ENCODE measurements around the gene TPTE2.
"Not testable (repeated sequence)": the region's sequence is repeated elsewhere in the genome, so short reads cannot be mapped to it uniquely, and the experiment has no call there.

TPTE2 gene

DNA sequence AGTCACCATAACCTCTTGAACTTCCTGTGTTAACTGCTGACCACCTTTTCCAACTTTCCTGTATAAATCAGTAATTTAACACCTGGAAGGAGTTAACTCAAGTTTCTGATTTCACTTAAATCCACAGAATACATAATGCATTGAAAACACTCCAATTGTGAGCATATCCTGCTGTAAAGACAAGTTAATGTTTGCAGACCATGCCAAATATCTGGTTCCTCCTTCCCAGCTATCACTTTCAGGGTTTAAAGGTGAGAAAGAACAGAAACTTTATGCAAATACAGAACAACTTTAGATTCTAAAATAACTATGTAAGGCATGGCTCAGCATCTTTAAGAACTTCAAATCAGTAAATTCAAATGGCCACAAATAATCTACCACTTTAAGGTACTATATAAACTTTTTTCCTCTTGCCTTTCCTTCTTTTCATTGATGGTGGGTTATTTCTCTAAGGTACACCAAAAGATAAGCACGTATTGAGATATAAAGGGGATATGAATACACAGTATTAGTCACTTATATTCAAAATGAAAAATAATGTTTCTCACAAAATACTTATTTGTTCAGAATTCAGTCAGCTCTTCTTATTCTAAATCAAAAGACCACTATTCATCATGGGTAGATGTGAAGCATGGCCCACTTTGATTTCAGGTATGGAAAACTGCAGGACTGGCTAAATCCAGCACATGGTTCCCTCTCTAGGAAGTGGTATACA is 6.6 kb upstream of the TPTE2 start:
- no peak for DNase-seq (ENCODE audit: low read depth in 2 of 2)

DNA sequence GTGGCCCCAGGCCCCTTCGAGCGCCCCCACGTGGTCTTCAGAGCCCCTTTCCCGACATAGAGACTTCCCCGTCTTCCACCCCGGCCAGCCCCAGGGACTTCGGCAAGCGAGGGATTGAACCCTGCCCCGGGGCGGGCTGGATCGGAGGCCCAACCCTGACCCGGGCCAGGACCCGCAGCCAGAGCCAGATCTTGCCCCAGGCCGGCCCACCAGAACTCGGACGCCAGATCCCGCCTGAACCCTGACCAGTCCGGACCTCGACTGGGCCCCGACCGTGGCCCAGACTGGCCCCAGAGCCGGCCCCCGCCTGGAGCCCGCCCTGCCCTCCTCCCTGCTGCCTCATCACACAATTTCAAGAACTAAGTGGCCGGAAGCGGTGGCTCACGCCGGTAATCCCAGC is 253 bp upstream of the TPTE2 start:
- no peak for DNase-seq (ENCODE audit: low read depth in 2 of 2)

DNA sequence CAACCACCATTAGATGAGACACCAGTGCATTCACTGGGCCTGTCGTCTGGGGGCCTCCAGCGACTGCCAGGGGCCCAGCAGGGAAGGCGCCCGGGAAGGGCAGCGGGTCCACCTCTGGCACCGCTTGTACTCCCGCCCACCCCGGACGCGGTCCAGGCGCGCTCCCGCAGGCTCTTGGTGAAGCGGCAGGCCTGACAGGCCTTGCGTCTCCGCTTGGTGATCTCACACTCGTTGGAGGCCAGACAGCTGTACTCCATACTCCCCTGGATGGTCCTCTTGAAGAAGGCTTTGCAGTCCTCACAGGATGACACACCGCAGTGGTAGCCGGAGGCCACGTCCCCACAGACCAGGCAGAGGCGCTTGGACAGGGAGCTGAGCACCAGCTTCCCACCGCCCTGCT is 660 bp downstream of the TPTE2 start:
- not testable (repeated sequence) for DNase-seq (ENCODE audit: low read depth in 2 of 2)

DNA sequence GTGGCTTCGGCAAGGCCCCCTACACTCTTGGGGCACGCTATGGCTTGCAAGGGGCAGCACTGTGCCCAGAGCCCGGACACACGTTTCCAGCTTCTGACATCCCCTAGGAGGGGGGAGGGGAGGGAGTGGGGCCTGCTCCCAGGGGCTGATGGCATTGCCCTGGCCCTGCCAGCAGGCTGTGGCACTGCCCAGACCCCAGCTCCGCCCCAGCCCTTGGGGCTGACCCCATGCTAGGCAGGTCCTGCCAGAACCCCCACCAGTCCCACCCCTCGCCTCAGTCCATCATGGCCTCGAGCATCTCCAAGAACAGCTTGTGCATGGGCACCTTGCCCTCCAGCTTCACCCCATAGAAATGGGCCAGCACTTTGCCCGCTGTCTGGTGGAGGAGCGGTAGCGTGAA is 1.6 kb downstream of the TPTE2 start:
- not testable (repeated sequence) for DNase-seq (ENCODE audit: low read depth in 2 of 2)

DNA sequence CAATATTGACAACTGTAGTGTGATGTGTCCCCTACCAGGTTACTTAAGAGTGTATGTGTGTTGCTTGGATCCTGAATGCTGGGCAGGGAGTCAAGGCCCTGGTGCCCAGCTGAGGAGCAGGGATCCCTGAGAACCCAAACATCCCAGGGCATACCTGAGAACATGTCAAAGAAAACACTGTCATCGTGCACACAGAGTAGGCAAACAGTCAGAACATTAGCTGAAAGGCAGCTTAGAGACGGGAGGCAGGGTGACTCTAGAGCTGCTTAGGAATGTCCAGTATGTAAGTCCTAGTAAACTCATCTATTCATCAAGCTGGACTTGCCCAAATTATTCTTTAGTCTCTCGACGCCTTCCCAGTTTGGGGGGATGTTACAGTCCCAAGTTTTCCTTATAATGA is 4.0 kb downstream of the TPTE2 start:
- not testable (repeated sequence) for DNase-seq (ENCODE audit: low read depth in 2 of 2)

DNA sequence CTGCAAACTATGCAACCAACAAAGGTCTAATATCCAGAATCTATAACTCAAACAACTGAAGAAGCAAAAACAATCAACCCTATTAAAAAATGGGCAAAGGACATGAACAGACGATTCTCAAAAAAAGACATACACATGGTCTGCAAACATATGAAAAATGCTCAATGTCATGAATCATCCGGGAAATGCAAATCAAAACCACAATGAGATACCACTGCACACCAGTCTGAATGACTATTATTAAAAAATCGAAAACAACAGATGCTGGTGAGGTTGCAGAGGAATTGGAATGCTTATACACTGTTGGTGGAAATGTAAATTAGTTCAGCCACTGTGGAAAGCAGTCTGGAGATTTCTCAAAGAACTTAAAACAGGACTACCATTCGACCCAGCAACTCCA is 12.1 kb downstream of the TPTE2 start:
- DNase-seq (ENCODE audit: low read depth in 2 of 2), result not testable (repeated sequence)

DNA sequence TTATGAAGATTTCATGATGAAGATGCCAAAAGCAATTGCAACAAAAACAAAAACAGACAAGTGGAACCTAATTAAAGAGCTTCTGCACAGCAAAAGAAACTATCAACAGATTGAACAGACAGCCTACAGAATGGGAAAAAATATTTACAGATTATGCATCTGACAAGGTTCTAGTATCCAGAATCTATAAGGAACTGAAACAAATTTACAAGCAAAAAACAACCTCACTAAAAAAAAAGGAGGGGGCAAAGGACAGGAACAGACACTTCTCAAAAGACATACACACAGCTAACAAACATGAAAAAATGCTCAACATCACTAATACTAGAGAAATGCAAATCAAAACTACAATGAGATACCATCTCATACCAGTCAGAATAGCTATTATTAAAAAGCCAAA is 35.7 kb downstream of the TPTE2 start:
- DNase-seq (ENCODE audit: low read depth in 2 of 2), result not testable (repeated sequence)

DNA sequence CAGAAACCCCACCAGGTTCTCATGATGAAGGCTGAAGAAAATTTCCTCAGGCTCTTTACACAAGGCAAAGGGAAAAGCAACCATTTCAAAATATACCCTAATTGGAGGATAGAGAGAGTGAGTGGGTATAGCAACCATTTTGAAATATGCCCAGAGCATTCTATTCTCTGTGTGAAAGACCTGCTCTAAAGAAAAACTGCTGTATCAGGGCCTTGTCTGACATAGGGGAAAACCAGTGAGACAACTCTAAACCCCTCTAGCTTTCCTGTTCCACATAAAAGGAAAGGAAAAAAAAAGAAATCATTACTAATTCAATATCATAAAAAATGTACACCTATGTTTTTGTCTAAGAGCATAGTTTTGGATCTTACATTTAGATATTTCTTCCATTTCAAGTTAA is 42.3 kb downstream of the TPTE2 start:
- DNase-seq (ENCODE audit: low read depth in 2 of 2), result no peak

DNA sequence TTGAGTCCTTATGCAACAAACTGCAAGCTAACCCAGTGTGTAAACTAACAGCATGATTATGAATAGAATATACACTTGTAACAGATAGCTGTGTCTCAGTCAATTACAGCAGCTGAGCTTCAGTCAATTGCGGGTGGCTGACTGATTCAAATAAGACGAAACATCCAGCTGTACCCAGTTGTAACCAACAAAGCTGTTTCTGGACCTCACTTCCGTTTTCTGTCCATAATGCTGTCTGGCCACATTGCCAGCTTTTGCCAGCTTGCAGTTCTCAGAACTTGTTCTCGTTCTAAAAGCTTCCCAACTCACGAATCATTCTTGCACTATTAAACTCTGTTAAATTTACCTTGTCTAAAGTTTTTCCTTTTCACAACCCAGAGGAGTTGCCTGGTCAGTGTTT is 53.7 kb downstream of the TPTE2 start:
- DNase-seq (ENCODE audit: low read depth in 2 of 2), result not testable (repeated sequence)

DNA sequence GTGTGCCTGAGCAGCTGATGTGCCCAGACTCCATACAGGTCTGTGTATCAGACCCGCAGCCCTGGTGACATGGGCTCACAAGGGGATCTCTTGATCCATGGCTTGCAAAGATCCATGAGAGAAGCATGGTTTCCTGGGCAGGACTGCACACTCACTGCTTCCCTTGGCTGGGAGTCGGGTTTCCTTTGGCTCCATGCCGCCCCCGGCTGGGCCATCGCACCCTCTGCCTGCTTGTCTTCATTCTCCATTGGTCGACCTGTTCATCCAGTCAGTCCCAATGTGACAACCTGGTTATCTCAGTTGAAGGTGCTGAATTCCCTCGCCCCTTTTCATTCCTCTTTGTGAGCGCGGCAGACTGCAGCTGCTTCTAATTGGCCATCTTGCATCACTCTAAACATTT is 101.2 kb downstream of the TPTE2 start:
- DNase-seq (ENCODE audit: low read depth in 2 of 2), result not testable (repeated sequence)

DNA sequence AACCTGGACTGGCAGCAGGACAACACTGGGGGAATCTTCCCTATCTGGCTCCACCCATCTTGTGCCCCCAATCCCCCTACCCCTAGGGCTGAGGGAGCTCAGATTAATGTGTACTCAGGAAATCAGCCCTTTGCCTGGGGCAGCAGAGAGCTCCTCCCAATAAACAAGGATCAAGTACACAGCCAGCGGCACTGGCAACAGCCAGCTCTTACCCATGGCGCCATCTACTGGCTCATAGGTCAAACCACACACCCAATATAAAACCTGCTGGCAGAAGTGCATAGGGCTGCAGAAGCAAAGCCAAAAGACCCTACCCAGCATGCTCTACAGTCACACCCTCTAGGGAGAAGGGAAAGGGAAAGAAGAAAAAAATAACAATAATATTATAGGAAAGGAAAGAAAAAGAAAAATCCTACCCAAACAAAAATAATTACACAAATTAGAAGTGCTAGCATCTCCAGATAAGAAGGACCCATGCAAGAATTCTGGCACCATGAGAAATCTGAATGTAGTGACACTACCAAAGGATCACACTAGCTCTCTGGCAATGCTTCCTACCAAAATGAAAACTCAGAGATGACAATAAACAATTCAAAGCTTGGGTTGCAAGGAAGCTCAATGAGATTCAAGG is 122.2 kb downstream of the TPTE2 start:
- not testable (repeated sequence) for DNase-seq (ENCODE audit: low read depth in 2 of 2)

DNA sequence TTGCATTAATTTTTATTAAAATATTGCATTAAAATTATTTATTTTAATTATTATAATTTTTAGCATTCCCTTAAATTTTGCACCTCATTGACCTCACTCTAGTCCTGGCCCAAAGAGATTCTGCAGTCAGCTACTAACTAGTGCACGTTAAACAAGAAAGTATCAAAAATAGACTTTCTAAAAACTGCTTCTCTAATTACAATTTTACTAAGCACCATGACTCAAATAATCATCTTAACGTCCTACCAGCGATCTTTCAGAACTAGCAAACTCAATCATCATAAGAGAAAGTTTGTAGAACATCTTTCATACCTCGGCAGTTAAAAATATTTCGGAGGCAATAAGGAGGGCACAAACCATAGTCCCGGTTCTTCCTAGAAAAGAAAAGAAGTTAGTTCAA is 123.6 kb downstream of the TPTE2 start:
- DNase-seq (ENCODE audit: low read depth in 2 of 2), result not testable (repeated sequence)

DNA sequence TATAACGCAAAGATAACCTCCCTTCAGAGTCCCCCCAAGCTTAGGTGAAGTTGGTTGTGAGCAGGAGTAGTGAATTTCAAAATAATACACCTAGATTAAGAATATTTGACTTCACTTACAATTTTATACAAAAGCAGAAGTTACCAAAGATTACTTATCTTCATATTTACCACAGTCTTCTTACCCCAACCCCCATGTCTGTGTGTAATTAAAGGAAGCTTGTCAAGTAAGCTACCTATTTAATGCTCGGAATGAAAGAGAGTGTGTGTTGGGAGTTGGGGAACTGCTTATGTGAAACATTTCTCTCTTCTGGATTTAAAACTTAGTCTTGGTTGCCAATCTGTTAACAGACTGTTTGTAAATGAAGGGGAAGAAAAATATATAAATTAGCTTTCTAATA is 139.1 kb downstream of the TPTE2 start:
- not testable (repeated sequence) for DNase-seq (ENCODE audit: low read depth in 2 of 2)

DNA sequence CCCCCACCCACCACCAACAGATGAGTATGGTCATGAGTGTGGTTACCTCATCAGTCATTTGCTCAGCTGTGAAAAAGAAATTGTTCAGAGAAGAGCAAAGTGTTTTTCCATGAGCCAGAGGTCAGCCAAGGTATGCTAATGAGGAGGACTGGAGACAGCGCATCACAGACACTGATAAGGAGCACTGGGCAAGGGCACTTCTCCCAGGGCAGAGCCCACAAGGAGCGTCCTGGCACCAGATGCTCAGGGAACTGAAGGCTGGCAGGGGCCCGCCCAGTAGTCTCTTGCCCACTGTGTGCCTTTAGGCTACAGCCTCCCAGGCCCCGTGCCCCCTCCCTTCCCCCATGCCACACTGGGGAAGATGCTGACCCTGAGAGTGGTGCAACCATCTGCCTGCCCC is 148.8 kb downstream of the TPTE2 start:
- DNase-seq (ENCODE audit: low read depth in 2 of 2), result not testable (repeated sequence)

DNA sequence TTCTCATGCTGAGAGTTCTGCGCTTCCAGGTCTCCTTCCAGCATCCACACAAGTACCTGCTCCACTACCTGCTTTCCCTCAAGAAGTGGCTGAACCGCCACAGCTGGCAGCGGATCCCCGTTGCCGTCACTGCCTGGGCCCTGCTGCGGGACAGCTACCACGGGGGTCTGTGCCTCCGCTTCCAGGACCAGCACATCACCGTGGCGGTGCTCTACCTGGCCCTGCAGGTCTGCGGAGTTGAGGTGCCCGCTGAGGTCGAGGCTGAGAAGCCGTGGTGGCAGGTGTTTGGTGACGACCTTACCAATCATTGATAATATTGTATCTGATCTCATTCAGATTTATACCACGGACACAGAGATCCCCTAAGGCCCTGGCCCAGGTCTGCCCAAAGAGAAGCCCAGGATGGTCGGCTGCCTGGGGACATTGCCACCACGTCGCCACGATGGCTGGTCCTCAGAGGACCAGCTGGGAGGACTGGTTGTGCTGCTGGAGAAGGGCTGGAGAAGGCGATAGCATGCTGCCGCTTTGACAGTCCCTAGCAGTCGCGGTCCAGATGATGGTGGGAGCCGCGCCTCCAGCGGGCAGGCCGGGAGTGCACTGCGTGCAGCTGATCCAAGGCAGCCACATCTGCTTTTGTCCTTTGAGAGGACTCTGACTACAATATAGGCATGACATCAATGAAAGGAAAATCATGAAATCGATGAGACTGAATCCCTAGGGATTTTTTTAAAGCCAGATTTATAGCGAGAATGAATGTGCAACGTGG is 178.4 kb downstream of the TPTE2 start:
- not testable (repeated sequence) for DNase-seq (ENCODE audit: low read depth in 2 of 2)

DNA sequence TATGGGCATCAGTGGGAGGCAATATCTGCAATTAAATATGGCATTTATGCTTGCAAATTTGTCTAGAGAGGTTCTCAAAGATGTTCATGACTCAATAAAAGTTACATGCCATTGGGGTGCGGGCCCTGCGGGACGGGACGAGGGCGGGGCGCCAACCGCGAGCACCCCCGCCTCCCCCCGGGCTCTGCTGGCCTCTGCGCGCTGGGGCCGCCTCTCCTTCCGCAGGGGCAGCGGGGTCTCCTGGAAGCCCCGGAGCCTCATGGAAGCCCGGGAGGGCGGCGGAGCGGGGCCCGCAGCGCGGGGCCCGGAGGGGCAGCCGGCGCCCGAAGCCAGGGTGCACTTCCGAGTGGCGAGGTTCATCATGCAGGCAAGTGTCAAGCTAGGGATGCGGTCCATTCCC is 179.2 kb downstream of the TPTE2 start:
- no peak for DNase-seq (ENCODE audit: low read depth in 2 of 2)
